WTC11 (cell line): ENCODE results near the gene PEAR1. TPM values are rescaled to one million over a fixed set of nuclear protein-coding genes. Genes with fewer than 3 reads are reported as not detected.

Experiments used
- ATAC-seq: fragments of 200-7000 bp; cut with Tn5 transposase; 2 replicates; pipeline ENCODE4 v1.10.0; 2021; ENCODE audit warnings: mild to moderate bottlenecking, moderate library complexity
- CTCF ChIA-PET: fragments of 300-600 bp; sonication (Branson Sonifier 250); formaldehyde crosslinking; loops from one replicate; lab custom pipeline; 2021; ENCODE audit warnings: antibody characterized with exemption; lab: Charles Lee
- POLR2A ChIA-PET: fragments of 350-600 bp; sonication (Branson Sonifier 250); formaldehyde crosslinking; loops from one replicate; lab custom pipeline; 2021; ENCODE audit warnings: antibody characterized with exemption; lab: Charles Lee
- DNase-seq: peaks from one replicate; pipeline ENCODE4 v3.0.0; 2021; ENCODE audit warnings: low spot score
- H3K27ac Mint-ChIP-seq: 2 replicates; pipeline ENCODE4 v1.8.0; 2021; ENCODE audit warnings: mixed read lengths
- H3K27me3 Mint-ChIP-seq: 2 replicates; pipeline ENCODE4 v1.8.0; 2021; ENCODE audit warnings: low read depth, mild to moderate bottlenecking, moderate library complexity, mixed read lengths
- H3K36me3 Mint-ChIP-seq: 2 replicates; pipeline ENCODE4 v1.8.0; 2021; ENCODE audit warnings: mixed read lengths
- H3K4me1 Mint-ChIP-seq: 2 replicates; pipeline ENCODE4 v1.8.0; 2022; ENCODE audit warnings: mixed read lengths
- H3K4me3 Mint-ChIP-seq: 2 replicates; pipeline ENCODE4 v1.8.0; 2021; ENCODE audit warnings: mild to moderate bottlenecking, moderate library complexity, mixed read lengths
- H3K9me3 Mint-ChIP-seq: 2 replicates; pipeline ENCODE4 v1.8.0; 2021; ENCODE audit warnings: mixed read lengths
- CREB1 ChIP-seq: sonication (generic); formaldehyde crosslinking; IDR thresholded peaks from 2 replicates; pipeline ENCODE4 v1.8.0; 2023; ENCODE audit warnings: mild to moderate bottlenecking, missing genetic modification reagents
- FOXK1 ChIP-seq: sonication (generic); formaldehyde crosslinking; IDR thresholded peaks from 2 replicates; pipeline ENCODE4 v1.8.0; 2022; ENCODE audit warnings: mild to moderate bottlenecking, moderate library complexity, missing genetic modification reagents
- HMGA2 ChIP-seq: fragments of 250-450 bp; sonication (Bioruptor Pico); IDR thresholded peaks from 2 replicates; pipeline ENCODE4 v1.4.0; 2021; ENCODE audit warnings: mild to moderate bottlenecking, moderate library complexity
- HMGXB4 ChIP-seq: sonication (generic); formaldehyde crosslinking; IDR thresholded peaks from 2 replicates; pipeline ENCODE4 v1.8.1; 2023; ENCODE audit warnings: mild to moderate bottlenecking, moderate library complexity, missing genetic modification reagents
- MLX ChIP-seq: sonication (generic); formaldehyde crosslinking; IDR thresholded peaks from 2 replicates; pipeline ENCODE4 v1.8.1; 2023; ENCODE audit warnings: mild to moderate bottlenecking, missing genetic modification reagents, moderate library complexity
- NR2C2 ChIP-seq: sonication (generic); formaldehyde crosslinking; IDR thresholded peaks from 2 replicates; pipeline ENCODE4 v1.8.0; 2022; ENCODE audit warnings: mild to moderate bottlenecking, missing genetic modification reagents
- RELA ChIP-seq: sonication (generic); formaldehyde crosslinking; IDR thresholded peaks from 2 replicates; pipeline ENCODE4 v1.8.1; 2022; ENCODE audit warnings: missing genetic modification reagents, mild to moderate bottlenecking, borderline replicate concordance
- TP53 ChIP-seq: sonication (generic); formaldehyde crosslinking; IDR thresholded peaks from 2 replicates; pipeline ENCODE4 v1.8.1; 2023; ENCODE audit warnings: mild to moderate bottlenecking, missing genetic modification reagents
- USF2 ChIP-seq: sonication (generic); formaldehyde crosslinking; IDR thresholded peaks from 2 replicates; pipeline ENCODE4 v1.8.1; 2023; ENCODE audit warnings: mild to moderate bottlenecking, missing genetic modification reagents, moderate library complexity
- ZBTB21 ChIP-seq: sonication (generic); formaldehyde crosslinking; IDR thresholded peaks from 2 replicates; pipeline ENCODE4 v1.8.1; 2023; ENCODE audit warnings: mild to moderate bottlenecking, missing genetic modification reagents, borderline replicate concordance
- ZNF423 ChIP-seq: fragments of 250-450 bp; sonication (Bioruptor Pico); IDR thresholded peaks from 2 replicates; pipeline ENCODE4 v2.1.2; 2022; ENCODE audit warnings: mild to moderate bottlenecking, moderate library complexity
- ZNF425 ChIP-seq: fragments of 250-450 bp; sonication (Bioruptor Pico); conservative IDR thresholded peaks from 2 replicates; pipeline ENCODE4 v1.9.0; 2021; ENCODE audit warnings: mild to moderate bottlenecking
- total RNA-seq: library from RNA; stranded (reverse); gene quantifications from 3 replicates; pipeline ENCODE4 v1.2.3, GENCODE V29; 2021
- TF ChIP-seq, protein P1 (sequence below): sonication (generic); formaldehyde crosslinking; IDR thresholded peaks from 2 replicates; pipeline ENCODE4 v1.8.0; 2022; ENCODE audit warnings: mild to moderate bottlenecking, missing genetic modification reagents

PEAR1 gene
- total RNA-seq, 1 experiment from 2014 or later: 1.6 TPM

GRCh38 chr1:156944268-156944667 lies 50.8 kb downstream of the PEAR1 start:
- no peak overlapping the region for H3K27ac Mint-ChIP-seq
- H3K4me1 Mint-ChIP-seq: no peaks in the 10 kb centered on the region
- peaks cover 73% of the 10 kb centered on the region for H3K36me3 Mint-ChIP-seq
- no peaks in the 10 kb centered on the region for H3K27me3 Mint-ChIP-seq
- POLR2A ChIA-PET: no interaction called here
- H3K9me3 Mint-ChIP-seq: no peaks in the 10 kb centered on the region
- DNase-seq (no peak), ATAC-seq (no peak)
- TF ChIP-seq, protein P1, sequence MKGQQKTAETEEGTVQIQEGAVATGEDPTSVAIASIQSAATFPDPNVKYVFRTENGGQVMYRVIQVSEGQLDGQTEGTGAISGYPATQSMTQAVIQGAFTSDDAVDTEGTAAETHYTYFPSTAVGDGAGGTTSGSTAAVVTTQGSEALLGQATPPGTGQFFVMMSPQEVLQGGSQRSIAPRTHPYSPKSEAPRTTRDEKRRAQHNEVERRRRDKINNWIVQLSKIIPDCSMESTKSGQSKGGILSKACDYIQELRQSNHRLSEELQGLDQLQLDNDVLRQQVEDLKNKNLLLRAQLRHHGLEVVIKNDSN (CRISPR knock-in tag): no peak
- no peak for TF ChIP-seq HMGXB4 (CRISPR knock-in tag)
- no peak for TF ChIP-seq HMGA2 (CRISPR knock-in tag)
- TF ChIP-seq ZNF425 (CRISPR knock-in tag): no peak
- no peak for TF ChIP-seq MLX (CRISPR knock-in tag)
- no peak for TF ChIP-seq FOXK1 (CRISPR knock-in tag)
- no peak for TF ChIP-seq RELA (CRISPR knock-in tag)
- no peak for TF ChIP-seq TP53 (CRISPR knock-in tag)
- no peak overlapping the region for H3K4me3 Mint-ChIP-seq
- CTCF ChIA-PET: interaction anchor here (0.7 to 1.3 kb wide), 2 partner anchors 16 to 146 kb away, joined by 3 read pairs; no protein-coding TSS in a partner anchor

- DNase-seq: no peak
- no peaks in the 10 kb centered on the region for H3K9me3 Mint-ChIP-seq
- TF ChIP-seq NR2C2: no peak
- TF ChIP-seq CREB1: no peak
- no peak for TF ChIP-seq ZNF423 (CRISPR knock-in tag)
- TF ChIP-seq USF2 (CRISPR knock-in tag): no peak
- TF ChIP-seq, all 79 proteins: peak for 0
- H3K27ac Mint-ChIP-seq: no peak overlapping the region
- POLR2A ChIA-PET: no interaction called here
- CTCF ChIA-PET: no interaction called here
- H3K27me3 Mint-ChIP-seq: no peaks in the 10 kb centered on the region
- H3K4me3 Mint-ChIP-seq: no peak overlapping the region
- H3K4me1 Mint-ChIP-seq: no peaks in the 10 kb centered on the region
- no peak for ATAC-seq
- peaks cover 75% of the 10 kb centered on the region for H3K36me3 Mint-ChIP-seq
Measured at GRCh38 chr1:156944848-156945247, 51.3 kb downstream of the PEAR1 start.

GRCh38 chr1:156945881-156946661 lies 52.6 kb downstream of the PEAR1 start:
- H3K36me3 Mint-ChIP-seq: peaks cover 70% of the 10 kb centered on the region
- no peaks in the 10 kb centered on the region for H3K4me1 Mint-ChIP-seq
- no peak overlapping the region for H3K27ac Mint-ChIP-seq
- no peaks in the 10 kb centered on the region for H3K27me3 Mint-ChIP-seq
- TF ChIP-seq ZBTB21 (CRISPR knock-in tag): no peak
- H3K9me3 Mint-ChIP-seq: no peaks in the 10 kb centered on the region
- H3K4me3 Mint-ChIP-seq: no peak overlapping the region
- ATAC-seq (no peak), DNase-seq (no peak)
- CTCF ChIA-PET: no interaction called here
- POLR2A ChIA-PET: no interaction called here
